Smooth muscle cell (in vitro differentiated cells): Measurements from ENCODE around the gene CHRND. TPM values are rescaled to one million over a fixed set of nuclear protein-coding genes. Genes with fewer than 3 reads are reported as not detected.

ENCODE experiments used
- DNase-seq: peaks from one replicate; lab custom pipeline; 2025; ENCODE audit not compliant: unreplicated experiment; lab: John Stamatoyannopoulos, UW
- H2AFZ ChIP-seq: fragments of 200-600 bp; sonication (generic); 2 replicates; pipeline ENCODE4 v1.6.0; 2016; ENCODE audit warnings: antibody characterized with exemption, low read depth, mild to moderate bottlenecking
- H3F3A ChIP-seq: fragments of 200-600 bp; sonication (generic); 2 replicates; pipeline ENCODE4 v1.6.0; 2017; ENCODE audit warnings: antibody characterized with exemption, low read depth
- H3K27ac ChIP-seq: fragments of 200-600 bp; sonication (generic); 2 replicates; pipeline ENCODE4 v1.5.1; 2016; ENCODE audit warnings: low read depth, mild to moderate bottlenecking
- H3K27me3 ChIP-seq: fragments of 200-600 bp; sonication (generic); 2 replicates; pipeline ENCODE4 v1.6.1; 2016; ENCODE audit warnings: low read depth, mild to moderate bottlenecking
- H3K36me3 ChIP-seq: fragments of 200-600 bp; sonication (generic); 2 replicates; pipeline ENCODE4 v1.5.1; 2016; ENCODE audit warnings: low read depth
- H3K4me1 ChIP-seq: fragments of 200-600 bp; sonication (generic); 2 replicates; pipeline ENCODE4 v1.5.1; 2016; ENCODE audit warnings: low read depth
- H3K4me2 ChIP-seq: fragments of 200-600 bp; sonication (generic); 2 replicates; pipeline ENCODE4 v1.6.0; 2016; ENCODE audit warnings: mild to moderate bottlenecking
- H3K4me3 ChIP-seq: fragments of 200-600 bp; sonication (generic); 2 replicates; pipeline ENCODE4 v1.5.1; 2016; ENCODE audit warnings: mild to moderate bottlenecking
- H3K79me2 ChIP-seq: fragments of 200-600 bp; sonication (generic); 2 replicates; pipeline ENCODE4 v1.6.0; 2016; ENCODE audit warnings: low read depth, mild to moderate bottlenecking
- H3K9ac ChIP-seq: fragments of 200-600 bp; sonication (generic); 2 replicates; pipeline ENCODE4 v1.6.0; 2016; ENCODE audit warnings: low read depth
- H3K9me3 ChIP-seq: fragments of 200-600 bp; sonication (generic); replicated peaks from 2 replicates; pipeline ENCODE4 v1.5.1; 2016; ENCODE audit warnings: low read depth
- H4K20me1 ChIP-seq: fragments of 200-600 bp; sonication (generic); 2 replicates; pipeline ENCODE4 v1.6.0; 2016; ENCODE audit warnings: low read depth
- WGBS: methylation state at CpG from one replicate; pipeline ENCODE4 v1.1.7; 2016; ENCODE audit warnings: low lambda C conversion rate; 5-methylcytosine and 5-hydroxymethylcytosine counted together
- polyA plus RNA-seq: library from polyadenylated mRNA; unstranded; fragments of >200 nt; fragmentation: Nextera tagmentation; extraction: Ambion mirVana; gene quantifications from 2 replicates; pipeline ENCODE4 v1.2.1, GENCODE V29; 2016
- total RNA-seq: library from RNA; depleted of rRNA; stranded (reverse); fragments of >200 nt; gene quantifications from 2 replicates; pipeline ENCODE4 v1.2.3, GENCODE V29; 2014
- TF ChIP-seq, protein P1 (sequence below): fragments of 200-600 bp; sonication (generic); IDR thresholded peaks from 2 replicates; pipeline ENCODE4 v1.5.1; 2017; ENCODE audit warnings: borderline replicate concordance, mild to moderate bottlenecking, antibody characterized with exemption; ENCODE audit not compliant: insufficient read depth, poor library complexity, severe bottlenecking

Gene CHRND
- total and polyA plus RNA-seq, 2 experiments from 2014 or later = not detected

DNA sequence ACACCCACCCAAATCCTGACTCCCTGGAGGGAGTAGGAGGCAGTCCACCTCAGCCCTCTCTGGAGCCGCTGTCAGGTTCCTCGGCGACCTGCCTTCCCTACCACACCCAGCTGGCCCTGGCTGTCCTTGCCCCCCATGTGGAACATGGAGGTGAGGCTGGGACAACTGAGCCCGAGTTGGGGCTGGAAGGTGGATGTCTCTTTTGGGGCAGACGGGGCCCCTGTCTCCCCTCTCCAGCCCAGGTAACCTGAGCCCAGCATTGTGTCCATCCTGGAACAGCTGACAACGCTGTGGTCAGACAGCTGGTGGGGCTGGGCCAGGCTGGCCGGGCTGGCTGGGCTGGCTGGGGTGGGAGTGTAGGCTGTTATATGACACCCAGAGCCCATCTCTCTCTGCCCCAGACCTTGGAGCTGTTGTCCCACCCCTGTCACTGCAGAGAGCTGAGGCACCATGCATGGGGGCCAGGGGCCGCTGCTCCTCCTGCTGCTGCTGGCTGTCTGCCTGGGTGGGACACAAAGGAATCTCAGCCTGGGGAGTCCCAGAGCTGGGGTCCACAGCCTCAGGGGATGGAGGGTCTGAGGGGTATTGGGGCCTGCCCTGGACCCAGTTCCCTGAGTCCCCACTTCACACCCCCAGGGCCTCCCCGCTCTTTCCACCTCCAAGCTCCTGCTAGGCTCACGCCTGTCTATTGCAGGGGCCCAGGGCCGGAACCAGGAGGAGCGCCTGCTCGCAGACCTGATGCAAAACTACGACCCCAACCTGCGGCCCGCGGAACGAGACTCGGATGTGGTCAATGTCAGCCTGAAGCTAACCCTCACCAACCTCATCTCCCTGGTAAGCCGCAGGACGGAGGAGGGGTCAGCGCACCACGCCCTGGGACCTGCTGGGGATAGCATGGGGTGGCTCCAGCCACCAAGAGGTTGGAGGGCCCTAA lies 13.6 kb downstream of the CHRND start, which contains the start of gene CHRNG:
CHRNG (plus strand) TSS at position 395 of the 934 bp plus-strand sequence; CDS start at position 451, 56 bp downstream.
- H3K9ac ChIP-seq = no peak within 1 kb of the TSS

DNA sequence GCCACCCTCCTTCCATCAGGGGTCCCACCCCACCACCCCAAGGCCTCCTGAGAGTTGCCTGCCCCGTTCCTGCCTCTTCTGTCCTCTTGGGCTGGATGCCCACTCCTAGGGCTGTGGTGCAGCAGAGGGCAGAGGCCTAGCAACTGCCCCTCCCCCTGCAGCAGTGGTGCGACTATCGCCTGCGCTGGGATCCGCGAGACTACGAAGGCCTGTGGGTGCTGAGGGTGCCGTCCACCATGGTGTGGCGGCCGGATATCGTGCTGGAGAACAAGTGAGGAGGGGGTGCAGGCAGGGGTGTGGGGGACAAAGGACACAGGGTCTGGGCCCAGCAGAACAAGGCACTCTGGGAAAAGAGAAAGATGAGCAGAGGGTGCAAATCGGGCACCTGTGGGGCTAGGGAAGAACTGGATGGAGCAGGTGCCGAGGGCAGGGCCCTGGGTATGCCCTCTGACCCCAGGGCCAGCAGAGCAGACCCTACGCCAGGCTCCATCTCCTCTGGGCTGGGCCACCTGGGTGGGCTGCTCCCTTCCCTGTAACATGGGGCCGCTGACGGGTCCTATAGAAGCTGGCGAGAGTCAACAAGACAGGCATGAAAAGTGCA lies 14.6 kb downstream of the CHRND start:
- no peaks in the 10 kb centered on the region for H3F3A ChIP-seq
- no peak for DNase-seq
- no peak overlapping the region for H3K4me2 ChIP-seq
- H2AFZ ChIP-seq = no peak overlapping the region
- no peak overlapping the region for H3K4me3 ChIP-seq
- WGBS = 97% methylated on average over 17 of the region's 17 CpGs
- no peak overlapping the region for H3K27ac ChIP-seq
- H3K27me3 ChIP-seq = no peaks in the 10 kb centered on the region
- H3K9me3 ChIP-seq = no peaks in the 10 kb centered on the region
- no peaks in the 10 kb centered on the region for H3K36me3 ChIP-seq
- peaks cover 3% of the 10 kb centered on the region for H4K20me1 ChIP-seq
- peaks cover 6% of the 10 kb centered on the region for H3K4me1 ChIP-seq
- TF ChIP-seq, protein P1, sequence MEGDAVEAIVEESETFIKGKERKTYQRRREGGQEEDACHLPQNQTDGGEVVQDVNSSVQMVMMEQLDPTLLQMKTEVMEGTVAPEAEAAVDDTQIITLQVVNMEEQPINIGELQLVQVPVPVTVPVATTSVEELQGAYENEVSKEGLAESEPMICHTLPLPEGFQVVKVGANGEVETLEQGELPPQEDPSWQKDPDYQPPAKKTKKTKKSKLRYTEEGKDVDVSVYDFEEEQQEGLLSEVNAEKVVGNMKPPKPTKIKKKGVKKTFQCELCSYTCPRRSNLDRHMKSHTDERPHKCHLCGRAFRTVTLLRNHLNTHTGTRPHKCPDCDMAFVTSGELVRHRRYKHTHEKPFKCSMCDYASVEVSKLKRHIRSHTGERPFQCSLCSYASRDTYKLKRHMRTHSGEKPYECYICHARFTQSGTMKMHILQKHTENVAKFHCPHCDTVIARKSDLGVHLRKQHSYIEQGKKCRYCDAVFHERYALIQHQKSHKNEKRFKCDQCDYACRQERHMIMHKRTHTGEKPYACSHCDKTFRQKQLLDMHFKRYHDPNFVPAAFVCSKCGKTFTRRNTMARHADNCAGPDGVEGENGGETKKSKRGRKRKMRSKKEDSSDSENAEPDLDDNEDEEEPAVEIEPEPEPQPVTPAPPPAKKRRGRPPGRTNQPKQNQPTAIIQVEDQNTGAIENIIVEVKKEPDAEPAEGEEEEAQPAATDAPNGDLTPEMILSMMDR = no peak
- no peak overlapping the region for H3K9ac ChIP-seq
- H3K79me2 ChIP-seq = no peaks in the 10 kb centered on the region

More for the DNA sequence above, 13.6 kb downstream of the CHRND start, which contains the start of gene CHRNG:
- no peaks in the 10 kb centered on the region for H3K36me3 ChIP-seq
- no peaks in the 10 kb centered on the region for H3F3A ChIP-seq
- no peaks in the 10 kb centered on the region for H3K79me2 ChIP-seq
- no peak within 1 kb of the TSS for H3K4me3 ChIP-seq
- H3K9me3 ChIP-seq = no peaks in the 10 kb centered on the region
- no peak within 1 kb of the TSS for H2AFZ ChIP-seq
- peak within 1 kb of the TSS; percentile 6 for H3K4me2 ChIP-seq
- no peaks in the 10 kb centered on the region for H4K20me1 ChIP-seq
- no peak within 1 kb of the TSS for H3K27ac ChIP-seq
- 83% methylated on average over 23 of the region's 23 CpGs for WGBS
- DNase-seq = no peak
- TF ChIP-seq, protein P1 = no peak
- H3K27me3 ChIP-seq = no peaks in the 10 kb centered on the region
- H3K4me1 ChIP-seq = peaks cover 6% of the 10 kb centered on the region

DNA sequence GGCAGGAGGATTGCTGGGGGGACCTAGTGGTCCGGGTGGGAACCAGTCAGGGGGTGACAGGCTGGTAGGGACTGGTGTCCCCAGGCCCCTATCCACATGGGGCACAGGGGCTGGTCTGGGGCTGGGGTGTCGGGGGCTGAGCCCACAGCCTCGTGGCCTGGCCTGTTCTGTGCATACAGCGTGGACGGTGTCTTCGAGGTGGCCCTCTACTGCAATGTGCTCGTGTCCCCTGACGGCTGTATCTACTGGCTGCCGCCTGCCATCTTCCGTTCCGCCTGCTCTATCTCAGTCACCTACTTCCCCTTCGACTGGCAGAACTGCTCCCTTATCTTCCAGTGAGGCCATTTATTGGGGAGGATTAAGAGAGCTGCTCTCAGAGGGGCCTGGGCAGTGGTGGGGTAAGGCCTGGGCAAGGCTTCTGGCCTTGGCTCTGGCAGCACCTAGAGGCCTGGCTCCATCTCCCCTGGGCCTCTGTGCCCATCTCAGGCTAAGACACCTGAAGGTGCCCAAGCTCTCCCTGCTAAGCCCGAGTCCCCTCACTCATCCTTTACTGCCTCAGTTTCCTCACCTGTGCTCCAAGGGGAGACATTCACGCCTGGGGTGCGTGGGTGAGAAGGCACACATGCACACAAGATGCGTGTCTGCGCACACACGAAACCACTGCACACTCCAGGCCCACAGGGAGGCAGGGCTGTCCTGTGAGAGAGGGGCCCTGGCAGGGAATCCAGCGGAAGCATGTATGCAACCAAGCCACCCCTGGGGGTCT lies 15.4 kb downstream of the CHRND start:
- Histone ChIP-seq H3F3A (no peaks in the 10 kb centered on the region), H3K4me3 (no peak overlapping the region), H3K4me2 (no peak overlapping the region), H3K27ac (no peak overlapping the region), H3K9me3 (no peaks in the 10 kb centered on the region), H3K79me2 (no peaks in the 10 kb centered on the region), H2AFZ (no peak overlapping the region), H3K4me1 (peaks cover 6% of the 10 kb centered on the region), H3K36me3 (no peaks in the 10 kb centered on the region), H3K9ac (no peak overlapping the region), H3K27me3 (no peaks in the 10 kb centered on the region), H4K20me1 (peaks cover 7% of the 10 kb centered on the region)
- DNase-seq = no peak
- WGBS = 73% methylated on average over 19 of the region's 19 CpGs
- TF ChIP-seq, protein P1 = no peak
